HL-60/S4 treated with phorbol 12-myristate 13-acetate at 8.2 ng/mL for 4 days and 3 days (cell line): ENCODE results near the gene MAP3K20.
"Not testable (repeated sequence)": the region's sequence is repeated elsewhere in the genome, so short reads cannot be mapped to it uniquely, and the experiment has no call there.

Experiments
- in situ Hi-C: fragments of 300-500 bp; cut with MboI; formaldehyde crosslinking; loops from 2 replicates; pipeline ENCODE4 v1.15.0; 2022; ENCODE audit warnings: low sequenced_read_pairs

Gene MAP3K20

DNA sequence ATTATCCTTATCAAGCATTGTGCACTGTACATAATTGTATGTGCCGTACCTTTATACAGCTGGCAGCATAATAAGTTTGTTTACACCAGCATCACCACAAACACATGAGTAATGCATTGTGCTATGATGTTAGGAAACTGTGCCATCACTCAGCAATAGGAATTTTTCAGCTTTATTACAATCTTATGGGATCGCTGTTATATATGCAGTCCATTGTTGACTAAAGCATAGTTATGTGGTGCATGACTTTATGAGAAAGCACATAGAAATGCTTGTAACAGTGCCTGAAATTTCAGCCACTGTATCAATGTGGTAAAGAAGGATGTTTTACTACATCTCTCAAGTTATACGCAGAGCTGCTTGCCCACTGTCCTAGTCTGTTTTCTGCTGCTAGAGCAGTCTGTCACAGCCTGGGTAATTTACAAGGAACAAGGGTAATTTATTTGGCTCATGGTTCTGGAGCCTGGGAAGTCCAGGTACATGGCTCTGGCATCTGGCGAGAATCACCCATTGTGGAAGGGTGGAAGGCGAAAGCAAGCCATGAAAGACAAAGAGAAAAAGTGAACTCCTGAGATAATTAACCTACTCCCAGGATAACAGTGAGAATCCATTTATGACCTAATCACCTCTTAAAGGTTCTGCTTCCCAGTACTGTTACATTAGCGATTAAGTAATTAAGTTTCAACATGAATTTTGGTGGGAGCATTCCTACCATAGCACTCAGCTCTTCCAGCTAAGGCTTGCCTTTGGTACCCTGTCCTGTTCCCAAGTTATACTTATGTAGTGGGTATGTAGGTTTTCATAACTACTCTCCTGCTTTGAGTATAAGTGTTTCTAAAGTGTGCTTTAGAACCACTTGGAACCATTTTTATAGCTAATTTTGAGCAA lies 4.6 kb downstream of the MAP3K20 start:
- in situ Hi-C loops: no loop called here

DNA sequence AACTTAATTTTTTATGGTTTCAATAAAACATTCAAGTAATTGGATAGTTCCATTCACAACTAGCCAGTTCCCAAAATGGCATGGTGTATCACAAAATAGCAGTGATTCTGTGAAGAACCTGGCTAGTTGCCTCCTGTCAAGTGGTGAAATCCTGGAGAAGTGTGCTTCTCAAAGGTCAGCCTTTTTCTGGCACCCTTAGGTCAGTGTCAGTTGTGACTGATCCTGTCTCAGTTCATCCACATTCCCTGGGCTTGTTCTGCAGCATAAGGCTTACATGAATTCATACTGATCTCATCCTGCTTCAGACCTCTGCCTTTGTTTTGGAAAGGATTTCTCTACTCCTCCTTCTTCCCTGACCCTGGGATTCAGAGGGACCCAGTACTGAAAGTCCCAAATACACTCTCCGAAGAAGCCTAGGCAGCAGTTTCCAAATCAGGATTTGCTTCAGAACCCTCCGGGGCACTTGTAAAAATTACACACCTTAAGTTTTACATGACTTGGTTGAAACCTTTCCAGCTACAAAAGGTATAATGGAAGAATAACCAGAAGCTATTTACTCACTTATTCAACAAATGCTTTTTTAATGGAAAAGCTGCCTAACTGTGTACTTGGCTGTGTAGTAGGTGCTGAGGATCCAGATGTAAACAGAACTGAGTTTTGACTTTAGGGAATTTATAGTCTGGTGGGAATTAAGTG lies 11.0 kb downstream of the MAP3K20 start:
- in situ Hi-C loops: no loop called here

DNA sequence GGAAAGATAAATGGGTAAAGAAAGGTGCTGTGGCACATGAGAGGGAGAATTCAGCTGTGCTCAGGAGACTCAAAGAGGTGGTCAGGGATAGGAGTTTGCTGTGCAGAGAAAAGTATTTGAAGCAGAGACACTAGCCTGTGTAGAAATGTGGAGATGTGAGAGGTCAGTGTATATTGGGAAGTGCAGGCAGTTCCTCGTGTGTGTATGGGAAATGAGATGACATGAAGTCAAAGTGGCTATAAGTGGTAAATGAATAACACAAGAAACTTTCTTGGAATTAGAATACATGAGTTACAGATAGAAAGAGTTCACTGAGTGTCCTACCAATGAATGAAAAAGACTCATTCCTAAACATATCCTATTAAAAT lies 11.6 kb downstream of the MAP3K20 start:
- in situ Hi-C loops: no loop called here

DNA sequence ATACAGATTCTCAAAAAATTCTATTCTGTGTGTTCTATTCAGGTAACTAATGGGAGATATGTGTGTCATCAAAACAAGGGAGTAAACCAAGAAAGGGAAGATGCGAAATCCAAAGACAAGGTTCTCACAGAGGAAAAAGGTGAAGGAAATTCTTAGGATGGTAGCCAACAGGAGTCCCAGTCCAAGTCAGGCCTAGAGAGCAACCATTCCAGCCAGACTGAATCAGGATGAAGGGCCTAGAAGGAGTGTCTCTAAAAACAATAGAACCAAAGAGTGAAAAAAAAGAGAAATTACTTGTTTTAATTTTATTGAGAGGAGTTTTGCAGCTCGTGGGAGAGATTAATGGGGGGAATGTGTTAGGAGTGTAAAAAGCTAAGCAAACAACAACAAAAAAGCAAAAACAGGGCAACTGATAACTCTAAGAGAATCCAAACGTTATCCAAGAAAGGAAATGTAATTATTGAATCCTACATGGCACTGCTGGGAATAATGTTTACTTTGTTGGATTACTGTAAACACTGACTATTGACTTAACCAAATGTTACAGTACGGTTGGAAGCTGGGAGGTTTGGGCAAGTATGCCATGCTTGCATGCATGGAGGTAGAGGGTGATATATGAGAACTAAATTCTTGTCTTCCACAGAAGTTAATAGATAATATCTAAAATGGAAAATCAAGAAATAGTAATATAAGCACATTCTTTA lies 12.3 kb downstream of the MAP3K20 start:
- in situ Hi-C loops: no loop called here

DNA sequence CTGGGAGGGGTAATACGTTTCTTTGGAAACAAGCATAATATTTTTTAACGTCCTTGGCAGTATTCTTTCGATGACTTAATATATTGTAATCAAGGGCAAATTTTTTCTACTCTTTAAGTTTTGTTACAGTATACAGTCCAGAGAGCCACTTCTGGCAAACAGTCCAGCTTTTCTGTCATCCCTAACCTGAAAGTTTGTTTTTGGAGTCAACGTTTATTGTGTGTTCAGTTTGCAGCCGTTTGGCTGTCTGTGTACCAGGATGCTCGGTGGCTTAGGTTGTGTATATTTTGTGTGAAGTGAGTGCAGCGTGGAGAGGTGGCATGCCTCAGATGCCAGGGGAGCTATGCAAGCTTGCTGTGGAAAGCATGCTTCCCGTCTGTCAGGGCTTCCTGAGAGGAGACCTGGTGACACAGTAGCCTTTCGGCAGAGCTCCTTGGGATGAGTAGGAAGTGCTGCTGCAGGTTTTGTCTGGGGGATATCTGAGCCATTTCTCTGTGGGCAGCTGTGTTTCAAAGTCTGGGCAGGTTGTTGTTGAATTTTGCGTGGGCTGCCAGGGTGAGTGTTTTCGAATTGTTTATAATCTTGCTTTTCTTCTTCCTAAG lies 14.7 kb downstream of the MAP3K20 start:
- in situ Hi-C loops: no loop called here

DNA sequence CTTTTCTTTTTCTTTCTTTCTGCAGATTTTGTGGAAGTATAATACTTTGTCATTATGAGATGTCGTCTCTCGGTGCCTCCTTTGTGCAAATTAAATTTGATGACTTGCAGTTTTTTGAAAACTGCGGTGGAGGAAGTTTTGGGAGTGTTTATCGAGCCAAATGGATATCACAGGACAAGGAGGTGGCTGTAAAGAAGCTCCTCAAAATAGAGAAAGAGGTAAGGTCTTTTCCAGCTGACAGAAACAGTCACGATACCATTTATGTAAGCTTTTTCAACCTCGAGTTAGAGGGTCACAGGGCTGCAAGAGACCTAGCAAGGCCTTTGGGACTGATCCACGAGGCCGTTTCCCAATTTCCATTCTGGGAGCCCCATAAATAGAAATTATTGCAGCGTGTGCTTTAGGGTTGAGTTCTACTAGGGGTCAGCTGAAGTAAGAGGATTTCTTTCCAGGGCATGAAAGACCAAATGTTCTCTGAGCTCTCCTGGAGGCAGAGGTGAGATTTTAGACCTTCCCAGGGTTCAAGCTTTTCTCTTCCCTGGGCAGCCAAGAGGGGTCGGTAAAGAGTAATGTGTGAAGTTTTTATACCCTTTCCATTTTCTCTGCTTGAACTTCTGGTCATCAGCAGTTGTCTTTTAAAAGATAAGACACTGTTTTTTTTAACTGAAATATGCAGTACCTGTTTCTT lies 15.5 kb downstream of the MAP3K20 start:
- in situ Hi-C loops: no loop called here

DNA sequence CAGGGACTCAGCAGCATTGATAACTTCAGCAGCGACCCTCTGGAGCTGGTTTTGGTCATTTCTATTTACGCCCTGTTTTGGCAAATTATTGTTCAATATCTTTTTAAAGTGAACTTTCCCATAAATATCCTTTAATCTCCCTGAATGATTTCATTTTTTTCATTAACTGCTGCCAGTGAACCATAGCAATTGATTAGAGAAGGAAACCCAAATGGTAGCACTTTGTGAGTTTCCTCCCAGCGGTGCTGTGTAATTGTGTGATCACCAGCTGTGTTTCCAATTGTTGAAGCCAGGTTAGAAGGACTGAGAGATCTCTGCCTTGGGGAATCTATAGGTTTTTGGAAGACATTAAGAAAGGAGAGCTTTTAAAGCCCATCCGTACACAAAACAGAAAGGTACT lies 16.3 kb downstream of the MAP3K20 start:
- in situ Hi-C loops: no loop called here

DNA sequence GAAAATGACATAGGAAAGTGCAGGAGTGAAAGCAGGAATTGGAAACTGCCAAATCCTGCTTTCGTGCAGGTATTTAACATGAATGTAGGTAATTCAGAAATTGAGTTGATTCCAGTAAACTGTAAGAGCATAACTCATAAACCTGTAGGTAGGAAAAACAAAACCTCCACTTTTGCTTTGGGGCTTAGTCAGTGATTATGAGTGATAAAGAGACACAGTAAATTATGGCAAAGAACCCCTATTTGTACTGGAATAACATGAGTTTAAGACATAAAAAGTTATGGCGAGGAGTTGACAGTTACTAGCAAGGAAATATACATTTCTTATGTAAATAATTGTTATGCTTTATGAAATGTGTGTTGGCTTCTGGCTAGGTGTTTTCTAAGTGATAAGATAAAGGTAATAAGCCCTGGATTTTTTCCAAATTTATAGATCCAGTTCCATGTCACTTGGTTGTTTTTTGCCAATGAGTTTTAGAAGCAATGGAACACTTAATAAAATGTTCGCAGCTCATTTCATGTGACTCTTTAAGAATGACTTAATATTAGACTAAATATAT lies 17.3 kb downstream of the MAP3K20 start:
- in situ Hi-C loops: no loop called here

DNA sequence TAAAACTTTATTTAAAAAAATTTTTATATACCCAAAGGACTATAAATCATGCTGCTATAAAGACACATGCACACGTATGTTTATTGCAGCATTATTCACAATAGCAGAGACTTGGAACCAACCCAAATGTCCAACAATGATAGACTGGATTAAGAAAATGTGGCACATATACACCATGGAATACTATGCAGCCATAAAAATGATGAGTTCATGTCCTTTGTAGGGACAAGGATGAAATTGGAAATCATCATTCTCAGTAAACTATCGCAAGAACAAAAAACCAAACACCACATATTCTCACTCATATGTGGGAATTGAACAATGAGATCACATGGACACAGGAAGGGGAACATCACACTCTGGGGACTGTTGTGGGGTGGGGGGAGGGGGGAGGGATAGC lies 18.0 kb downstream of the MAP3K20 start:
- in situ Hi-C loops: not testable (repeated sequence)

DNA sequence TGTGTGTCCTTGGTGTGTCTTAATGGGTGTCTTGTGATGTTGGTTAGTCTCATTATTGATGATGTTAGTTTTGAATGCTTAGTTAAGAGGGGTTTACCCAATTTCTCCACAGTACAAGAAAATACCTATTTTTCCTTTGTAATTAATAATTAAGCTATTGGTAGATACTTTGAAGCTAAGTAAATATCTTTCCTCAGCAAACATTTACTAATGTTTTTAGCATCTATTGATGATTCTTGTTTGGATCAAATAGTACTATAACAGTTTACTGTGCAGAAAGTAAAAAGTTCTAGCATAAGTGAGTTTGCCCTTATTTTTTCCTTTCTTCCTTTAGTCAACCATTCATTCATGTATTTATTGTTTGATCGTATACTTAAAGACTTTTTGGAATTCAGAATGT lies 19.1 kb downstream of the MAP3K20 start:
- in situ Hi-C loops: no loop called here

DNA sequence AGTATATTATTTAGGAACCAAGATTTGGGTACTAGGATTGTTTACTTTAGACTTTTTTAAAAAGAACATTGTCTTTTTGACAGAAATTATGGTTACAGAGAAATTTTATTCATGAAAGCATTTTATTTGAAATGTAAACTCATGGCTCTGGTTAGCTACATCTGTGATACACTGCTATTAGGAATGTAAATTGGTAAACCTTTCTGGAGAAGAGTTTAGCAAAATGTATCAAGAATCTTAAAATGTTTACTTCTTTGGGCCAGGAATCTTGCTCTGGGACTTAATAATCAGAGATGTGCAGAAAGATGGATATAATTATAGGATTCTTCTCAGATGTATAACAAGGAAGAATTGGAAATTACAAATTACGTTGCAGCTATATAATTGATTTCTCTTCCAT lies 19.7 kb downstream of the MAP3K20 start:
- in situ Hi-C loops: no loop called here

DNA sequence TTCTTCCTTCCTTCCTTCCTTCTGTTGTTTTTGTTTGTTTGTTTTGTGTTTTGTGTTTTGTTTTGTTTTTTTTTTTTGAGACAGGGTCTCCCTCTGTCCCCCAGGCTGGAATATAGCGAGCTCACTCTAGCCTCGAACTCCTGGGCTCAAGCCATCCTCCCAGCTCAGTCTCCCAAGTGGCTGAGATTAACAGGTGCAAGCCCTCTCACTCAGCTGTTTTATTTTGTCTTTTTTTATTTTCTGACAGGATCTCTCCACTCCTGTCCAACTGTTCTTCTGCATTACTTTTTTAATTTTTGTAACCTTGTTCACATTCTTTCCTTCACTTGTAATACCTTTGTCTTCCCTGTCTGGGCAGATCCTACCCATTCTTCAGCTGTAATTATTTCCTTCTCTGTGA lies 23.6 kb downstream of the MAP3K20 start:
- in situ Hi-C loops: no loop called here

DNA sequence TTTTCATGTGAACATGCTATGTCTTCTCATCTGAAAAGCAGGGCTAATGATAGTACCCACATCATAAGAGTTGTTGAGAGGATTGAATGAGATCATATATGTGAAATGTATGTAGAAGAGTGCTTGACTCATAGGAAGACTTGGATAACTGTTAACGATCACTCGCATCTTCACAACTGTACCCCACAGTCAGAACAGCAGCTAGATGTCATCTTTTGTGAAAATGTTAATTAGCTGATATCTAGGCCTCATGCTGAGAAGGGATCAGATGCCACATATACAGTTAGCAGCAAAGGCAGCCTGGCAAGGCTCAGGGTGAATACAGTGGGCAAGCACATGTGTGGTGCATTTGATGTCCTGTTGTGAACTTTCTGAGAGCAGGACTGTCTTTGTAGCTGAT lies 24.2 kb downstream of the MAP3K20 start:
- in situ Hi-C loops: no loop called here

DNA sequence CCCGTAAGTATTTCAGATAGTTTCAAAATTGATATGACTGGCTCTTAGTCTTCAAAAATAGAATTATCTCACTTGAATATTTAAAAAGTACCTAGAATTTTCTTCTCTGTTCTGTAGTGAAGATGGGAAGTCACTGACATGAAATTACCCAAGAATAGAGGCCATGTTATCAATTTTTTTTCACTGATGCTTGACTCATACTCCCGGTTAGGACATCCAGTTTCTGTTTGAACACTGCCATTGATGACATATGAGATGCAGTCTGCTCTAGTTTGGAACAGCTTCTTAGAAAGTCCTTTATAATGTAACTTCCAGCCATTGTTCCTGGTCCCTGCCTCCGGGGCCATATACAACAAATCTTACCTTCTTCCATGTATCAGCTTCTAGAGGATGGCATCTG lies 26.0 kb downstream of the MAP3K20 start:
- in situ Hi-C loops: no loop called here

DNA sequence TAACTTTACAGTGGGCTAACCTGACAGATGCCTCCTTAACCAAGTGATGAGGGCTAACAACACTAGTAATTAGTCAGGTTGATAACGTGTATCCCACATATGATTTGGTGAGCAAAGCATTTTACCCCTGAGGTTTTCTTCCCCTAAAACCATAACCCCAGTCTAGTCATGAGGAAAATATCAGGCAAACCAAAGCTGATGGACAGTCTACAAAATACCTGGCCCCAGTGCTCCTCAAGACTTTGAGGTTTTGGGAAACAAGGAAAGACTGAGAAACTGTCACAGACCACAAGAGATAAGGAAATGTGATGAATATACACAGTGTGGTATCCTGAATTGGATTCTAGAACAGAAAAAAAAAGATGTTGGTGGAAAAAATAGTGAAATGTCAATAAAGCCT lies 28.5 kb downstream of the MAP3K20 start:
- in situ Hi-C loops: no loop called here

DNA sequence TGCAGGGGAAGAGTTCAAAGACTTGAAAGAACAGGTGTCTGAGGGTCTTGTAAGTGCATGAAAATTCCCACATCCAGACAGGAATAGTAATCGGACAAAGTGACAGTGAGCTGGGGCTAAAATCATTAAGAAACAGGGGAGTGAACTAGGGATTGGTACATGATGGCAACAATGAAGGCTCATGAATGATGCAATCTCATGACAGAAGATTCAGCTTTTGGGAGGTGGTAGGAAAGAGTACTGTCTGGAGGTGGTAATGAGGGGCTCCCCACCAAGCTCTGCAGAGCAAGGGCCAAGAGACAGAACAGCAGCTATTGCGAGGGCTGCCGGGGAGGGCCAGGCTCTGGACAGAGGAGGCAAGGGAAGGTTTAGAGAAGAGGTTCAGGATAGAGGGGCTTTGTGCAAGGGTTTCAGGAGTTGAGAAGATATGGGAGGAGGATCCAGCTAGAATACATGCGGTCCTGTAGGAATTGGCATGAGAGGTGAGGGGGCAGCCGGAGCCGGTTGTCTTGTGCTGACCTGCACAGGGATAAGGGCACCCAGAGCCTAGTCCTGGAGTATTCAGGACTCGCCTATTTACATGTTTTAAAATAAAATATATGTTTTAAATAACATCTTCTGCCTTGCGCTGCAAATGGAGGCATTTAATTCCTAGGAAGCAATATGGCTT lies 31.4 kb downstream of the MAP3K20 start:
- in situ Hi-C loops: no loop called here

DNA sequence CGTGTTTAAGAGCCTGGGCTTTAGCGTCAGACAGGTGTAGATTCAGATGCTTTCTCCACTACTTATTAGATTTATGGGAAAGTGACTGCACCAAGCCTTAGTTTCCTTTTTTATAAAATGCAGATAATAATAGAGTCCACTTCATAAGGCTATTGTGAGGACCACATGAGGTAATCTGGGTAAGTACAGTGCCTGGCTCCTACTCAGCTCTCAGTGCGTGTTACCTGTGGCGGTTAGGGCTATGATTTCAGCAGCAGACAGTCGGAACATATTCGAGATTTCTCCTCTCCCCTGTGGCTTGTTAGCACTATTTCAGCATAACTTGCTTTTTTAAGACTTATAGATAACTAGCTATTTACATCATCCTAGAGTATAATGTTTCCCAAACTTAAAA lies 32.0 kb downstream of the MAP3K20 start:
- in situ Hi-C loops: no loop called here

DNA sequence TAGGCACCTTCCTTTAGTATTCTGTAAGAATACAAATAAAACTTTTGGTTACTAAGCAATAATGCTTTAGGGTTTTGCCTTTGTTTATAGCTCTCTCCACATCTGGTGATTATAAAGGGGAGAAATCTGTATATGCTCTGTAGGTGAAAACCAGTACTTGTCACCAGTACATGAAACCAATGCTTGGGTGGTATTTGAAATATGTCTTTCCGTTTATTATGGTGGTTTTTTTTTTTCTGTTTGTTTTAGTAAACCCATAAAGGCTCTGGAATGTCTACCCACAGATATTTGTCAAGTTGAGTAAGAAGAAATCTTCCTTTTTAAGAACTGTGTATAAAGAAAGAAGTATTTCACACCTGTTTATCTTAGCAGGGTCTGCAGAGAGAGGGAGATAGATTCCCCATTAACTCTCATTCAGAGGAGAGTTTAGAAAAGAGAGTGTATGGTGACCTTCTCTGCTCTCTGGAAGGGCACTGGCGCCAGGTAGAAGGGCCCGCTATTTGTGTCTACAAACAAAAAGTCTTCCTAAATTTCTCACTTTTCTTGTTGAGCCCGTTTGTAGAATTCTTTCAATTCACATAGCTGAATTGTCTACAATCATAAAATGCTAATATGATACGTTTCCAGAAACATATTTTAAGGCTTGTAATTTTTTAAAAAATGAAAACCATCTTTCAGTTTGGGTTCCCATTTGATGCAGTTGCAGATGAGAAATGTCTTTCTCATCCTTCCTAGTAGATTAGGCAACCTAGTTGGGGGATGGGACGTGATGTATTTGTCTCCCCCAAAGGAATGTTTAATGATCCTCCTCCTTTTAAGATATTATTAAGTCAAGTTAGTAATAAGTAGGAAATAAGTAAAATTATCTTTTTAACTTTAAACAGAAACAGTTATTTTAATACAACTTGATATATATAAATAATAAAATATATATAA lies 33.9 kb downstream of the MAP3K20 start:
- in situ Hi-C loops: no loop called here

DNA sequence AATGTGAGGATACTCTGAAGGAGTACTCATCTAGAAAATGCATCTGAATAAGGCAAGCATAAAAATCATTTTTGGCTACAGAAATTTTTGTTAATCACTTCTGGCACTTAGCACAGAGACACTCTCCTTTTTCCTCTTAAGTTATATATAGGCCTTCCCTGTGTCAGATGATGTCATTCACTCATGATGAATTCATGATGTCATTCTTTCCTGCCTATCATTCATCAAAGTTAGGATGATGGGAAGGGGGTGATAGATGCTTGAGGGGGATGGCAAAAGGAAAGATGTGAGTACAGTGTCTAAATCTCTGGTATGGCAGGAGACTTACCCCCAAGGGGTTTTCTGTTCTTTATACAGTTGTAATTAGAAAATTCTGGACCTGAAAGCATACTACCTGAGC lies 42.0 kb downstream of the MAP3K20 start:
- in situ Hi-C loops: no loop called here
